GM23338 (cell line): ENCODE data around the gene NOX1. TPM values are rescaled to one million over a fixed set of nuclear protein-coding genes. Genes with fewer than 3 reads are reported as not detected.

Source experiments
- ATAC-seq: fragments of 200-7000 bp; cut with Tn5 transposase; 3 replicates; pipeline ENCODE4 v1.9.1; 2020
- DNase-seq: peaks from one replicate; pipeline ENCODE4 v3.0.0-alpha.2; 2015; ENCODE audit warnings: low spot score
- H2AFZ ChIP-seq: fragments of 200-600 bp; sonication (generic); 2 replicates; pipeline ENCODE4 v1.8.0; 2016; ENCODE audit warnings: antibody characterized with exemption, mild to moderate bottlenecking, moderate library complexity
- H3F3A ChIP-seq: fragments of 200-600 bp; sonication (generic); replicated peaks from 2 replicates; pipeline ENCODE4 v1.8.0; 2017; ENCODE audit warnings: antibody characterized with exemption, mixed run types, low read depth
- H3K27ac ChIP-seq: fragments of 200-600 bp; sonication (generic); 2 replicates; pipeline ENCODE4 v1.6.1; 2016; ENCODE audit warnings: low read depth
- H3K27me3 ChIP-seq: fragments of 200-600 bp; sonication (generic); 2 replicates; pipeline ENCODE4 v1.8.0; 2016; ENCODE audit warnings: mild to moderate bottlenecking, mixed run types, moderate library complexity; ENCODE audit not compliant: insufficient read depth
- H3K36me3 ChIP-seq: fragments of 200-600 bp; sonication (generic); 2 replicates; pipeline ENCODE4 v1.8.0; 2016; ENCODE audit warnings: mild to moderate bottlenecking; ENCODE audit not compliant: insufficient read depth
- H3K4me1 ChIP-seq: fragments of 200-600 bp; sonication (generic); 2 replicates; pipeline ENCODE4 v1.8.0; 2016; ENCODE audit warnings: mild to moderate bottlenecking, moderate library complexity; ENCODE audit not compliant: insufficient read depth
- H3K4me2 ChIP-seq: fragments of 200-600 bp; sonication (generic); 2 replicates; pipeline ENCODE4 v1.7.1; 2017; ENCODE audit warnings: mixed run types
- H3K4me3 ChIP-seq: fragments of 200-600 bp; sonication (generic); 2 replicates; pipeline ENCODE4 v1.6.1; 2016; ENCODE audit warnings: mixed run types
- H3K79me2 ChIP-seq: fragments of 200-600 bp; sonication (generic); replicated peaks from 2 replicates; pipeline ENCODE4 v1.8.0; 2017; ENCODE audit warnings: mild to moderate bottlenecking; ENCODE audit not compliant: insufficient read depth
- H3K9me2 ChIP-seq: fragments of 200-600 bp; sonication (generic); 2 replicates; pipeline ENCODE4 v1.8.0; 2017; ENCODE audit not compliant: insufficient read depth
- H4K20me1 ChIP-seq: fragments of 200-600 bp; sonication (generic); replicated peaks from 2 replicates; pipeline ENCODE4 v1.8.0; 2017; ENCODE audit warnings: mild to moderate bottlenecking; ENCODE audit not compliant: insufficient read depth
- H3K27ac Mint-ChIP-seq: 2 replicates; pipeline ENCODE4 v1.8.0; 2020; ENCODE audit warnings: inconsistent platforms, mild to moderate bottlenecking, moderate library complexity, mixed read lengths
- H3K27me3 Mint-ChIP-seq: 3 replicates; pipeline ENCODE4 v1.8.0; 2022; ENCODE audit warnings: low read depth, mild to moderate bottlenecking, moderate library complexity, mixed read lengths, inconsistent platforms; ENCODE audit not compliant: insufficient read depth, poor library complexity
- H3K36me3 Mint-ChIP-seq: 3 replicates; pipeline ENCODE4 v1.8.0; 2021; ENCODE audit warnings: low read depth, mild to moderate bottlenecking, inconsistent platforms, moderate library complexity, mixed read lengths
- H3K4me1 Mint-ChIP-seq: 3 replicates; pipeline ENCODE4 v1.8.0; 2020; ENCODE audit warnings: mild to moderate bottlenecking, inconsistent platforms, mixed read lengths
- H3K4me3 Mint-ChIP-seq: 3 replicates; pipeline ENCODE4 v1.8.0; 2021; ENCODE audit warnings: moderate library complexity, mild to moderate bottlenecking, inconsistent platforms, mixed read lengths
- H3K9me3 Mint-ChIP-seq: 3 replicates; pipeline ENCODE4 v1.8.0; 2020; ENCODE audit warnings: moderate library complexity, mild to moderate bottlenecking, inconsistent platforms, mixed read lengths
- CREB1 ChIP-seq: fragments of 250-450 bp; sonication (Bioruptor Pico); IDR thresholded peaks from 2 replicates; pipeline ENCODE4 v1.5.0; 2020; ENCODE audit warnings: low read depth, mild to moderate bottlenecking, moderate library complexity
- EZH2 ChIP-seq: fragments of 200-600 bp; sonication (generic); IDR thresholded peaks from one replicate; pipeline ENCODE4 v1.8.0; 2017; ENCODE audit warnings: antibody characterized with exemption, mild to moderate bottlenecking, low read depth; ENCODE audit not compliant: unreplicated experiment
- EZH2phosphoT487 ChIP-seq: fragments of 200-600 bp; sonication (generic); IDR thresholded peaks from one replicate; pipeline ENCODE4 v1.8.1; 2018; ENCODE audit warnings: antibody characterized with exemption; ENCODE audit not compliant: unreplicated experiment
- JUNB ChIP-seq: IDR thresholded peaks from one replicate; pipeline ENCODE4 v1.6.1; 2016; ENCODE audit warnings: antibody characterized with exemption; ENCODE audit not compliant: unreplicated experiment
- NANOG ChIP-seq: IDR thresholded peaks from 2 replicates; pipeline ENCODE4 v1.6.1; 2016; ENCODE audit warnings: antibody characterized with exemption, borderline replicate concordance
- POLR2AphosphoS5 ChIP-seq: IDR thresholded peaks from 2 replicates; pipeline ENCODE4 v1.6.1; 2016; ENCODE audit warnings: antibody characterized with exemption, low read depth
- STAT1 ChIP-seq: IDR thresholded peaks from one replicate; pipeline ENCODE4 v1.6.1; 2016; ENCODE audit warnings: antibody characterized with exemption; ENCODE audit not compliant: unreplicated experiment
- ZNF114 ChIP-seq: fragments of 250-450 bp; sonication (Bioruptor Pico); IDR thresholded peaks from 2 replicates; pipeline ENCODE4 v1.5.0; 2020; ENCODE audit warnings: mild to moderate bottlenecking, moderate library complexity
- ZNF331 ChIP-seq: fragments of 250-450 bp; sonication (Bioruptor Pico); IDR thresholded peaks from 2 replicates; pipeline ENCODE4 v1.5.0; 2020; ENCODE audit warnings: low read depth, mild to moderate bottlenecking, moderate library complexity
- polyA plus RNA-seq: library from polyadenylated mRNA; unstranded; fragments of >200 nt; fragmentation: Nextera tagmentation; extraction: Ambion mirVana; gene quantifications from 2 replicates; pipeline ENCODE4 v1.2.1, GENCODE V29; 2016
- total RNA-seq: library from RNA; depleted of rRNA; stranded (reverse); fragments of >200 nt; shearing (Covaris generic); gene quantifications from 2 replicates; pipeline ENCODE4 v1.2.3, GENCODE V29; 2014
- TF ChIP-seq, protein P1 (sequence below): IDR thresholded peaks from one replicate; pipeline ENCODE4 v1.6.1; 2018; ENCODE audit warnings: antibody characterized with exemption; ENCODE audit not compliant: unreplicated experiment
- TF ChIP-seq, protein P2 (sequence below): IDR thresholded peaks from 2 replicates; pipeline ENCODE4 v1.6.1; 2016; ENCODE audit warnings: antibody characterized with exemption
- TF ChIP-seq, protein P3 (sequence below), 2 experiments: fragments of 200-600 bp in 1 of 2; sonication (generic) in 1 of 2; conservative IDR thresholded peaks; 2 replicates each; pipeline versions ENCODE4 v1.5.1 to v1.6.1; 2016 to 2017; ENCODE audit warnings: antibody characterized with exemption in 2 of 2, low read depth in 2 of 2, mild to moderate bottlenecking in 2 of 2, moderate library complexity in 1 of 2
- TF ChIP-seq, protein P4 (sequence below): fragments of 250-450 bp; sonication (Bioruptor Pico); IDR thresholded peaks from 2 replicates; pipeline ENCODE4 v1.5.0; 2020; ENCODE audit warnings: mild to moderate bottlenecking, moderate library complexity

Gene NOX1
- total and polyA plus RNA-seq, 2 experiments from 2014 or later = 0.31 TPM; not detected in 1

DNA sequence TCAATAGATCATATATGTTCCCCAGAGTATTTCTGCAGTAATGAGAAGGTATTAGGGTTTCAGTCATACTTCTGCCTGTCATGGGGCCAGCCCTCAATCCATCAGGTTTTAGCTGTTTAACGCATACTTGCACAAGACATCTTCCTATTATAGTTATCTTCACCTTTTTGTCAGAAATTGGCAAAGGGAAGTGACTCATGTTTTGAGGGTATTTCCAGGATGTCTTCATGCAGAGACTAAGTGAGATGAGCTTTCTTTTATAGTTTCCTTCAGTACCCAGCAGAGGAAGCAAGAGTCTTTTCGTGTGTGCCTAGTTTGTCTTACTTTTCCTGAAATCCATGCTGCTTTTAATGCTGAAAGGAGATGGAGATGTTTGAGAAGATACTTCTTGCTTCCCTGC is 44.4 kb downstream of the NOX1 start:
- H3K4me3 Mint-ChIP-seq = no peak overlapping the region
- Histone ChIP-seq H3K9me2 (no peaks in the 10 kb centered on the region), H3K27ac (no peak overlapping the region), H3K27me3 (no peaks in the 10 kb centered on the region), H3K79me2 (no peaks in the 10 kb centered on the region), H2AFZ (no peak overlapping the region), H3K4me2 (no peak overlapping the region), H3K4me3 (no peak overlapping the region), H4K20me1 (no peaks in the 10 kb centered on the region), H3F3A (no peaks in the 10 kb centered on the region), H3K36me3 (peaks cover 28% of the 10 kb centered on the region), H3K4me1 (no peaks in the 10 kb centered on the region)
- no peaks in the 10 kb centered on the region for H3K27me3 Mint-ChIP-seq
- DNase-seq (no peak), ATAC-seq (no peak)
- H3K9me3 Mint-ChIP-seq = no peaks in the 10 kb centered on the region
- peaks cover 55% of the 10 kb centered on the region for H3K36me3 Mint-ChIP-seq
- no peak overlapping the region for H3K27ac Mint-ChIP-seq
- TF ChIP-seq, protein P1, sequence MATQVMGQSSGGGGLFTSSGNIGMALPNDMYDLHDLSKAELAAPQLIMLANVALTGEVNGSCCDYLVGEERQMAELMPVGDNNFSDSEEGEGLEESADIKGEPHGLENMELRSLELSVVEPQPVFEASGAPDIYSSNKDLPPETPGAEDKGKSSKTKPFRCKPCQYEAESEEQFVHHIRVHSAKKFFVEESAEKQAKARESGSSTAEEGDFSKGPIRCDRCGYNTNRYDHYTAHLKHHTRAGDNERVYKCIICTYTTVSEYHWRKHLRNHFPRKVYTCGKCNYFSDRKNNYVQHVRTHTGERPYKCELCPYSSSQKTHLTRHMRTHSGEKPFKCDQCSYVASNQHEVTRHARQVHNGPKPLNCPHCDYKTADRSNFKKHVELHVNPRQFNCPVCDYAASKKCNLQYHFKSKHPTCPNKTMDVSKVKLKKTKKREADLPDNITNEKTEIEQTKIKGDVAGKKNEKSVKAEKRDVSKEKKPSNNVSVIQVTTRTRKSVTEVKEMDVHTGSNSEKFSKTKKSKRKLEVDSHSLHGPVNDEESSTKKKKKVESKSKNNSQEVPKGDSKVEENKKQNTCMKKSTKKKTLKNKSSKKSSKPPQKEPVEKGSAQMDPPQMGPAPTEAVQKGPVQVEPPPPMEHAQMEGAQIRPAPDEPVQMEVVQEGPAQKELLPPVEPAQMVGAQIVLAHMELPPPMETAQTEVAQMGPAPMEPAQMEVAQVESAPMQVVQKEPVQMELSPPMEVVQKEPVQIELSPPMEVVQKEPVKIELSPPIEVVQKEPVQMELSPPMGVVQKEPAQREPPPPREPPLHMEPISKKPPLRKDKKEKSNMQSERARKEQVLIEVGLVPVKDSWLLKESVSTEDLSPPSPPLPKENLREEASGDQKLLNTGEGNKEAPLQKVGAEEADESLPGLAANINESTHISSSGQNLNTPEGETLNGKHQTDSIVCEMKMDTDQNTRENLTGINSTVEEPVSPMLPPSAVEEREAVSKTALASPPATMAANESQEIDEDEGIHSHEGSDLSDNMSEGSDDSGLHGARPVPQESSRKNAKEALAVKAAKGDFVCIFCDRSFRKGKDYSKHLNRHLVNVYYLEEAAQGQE = no peak
- TF ChIP-seq, protein P2, sequence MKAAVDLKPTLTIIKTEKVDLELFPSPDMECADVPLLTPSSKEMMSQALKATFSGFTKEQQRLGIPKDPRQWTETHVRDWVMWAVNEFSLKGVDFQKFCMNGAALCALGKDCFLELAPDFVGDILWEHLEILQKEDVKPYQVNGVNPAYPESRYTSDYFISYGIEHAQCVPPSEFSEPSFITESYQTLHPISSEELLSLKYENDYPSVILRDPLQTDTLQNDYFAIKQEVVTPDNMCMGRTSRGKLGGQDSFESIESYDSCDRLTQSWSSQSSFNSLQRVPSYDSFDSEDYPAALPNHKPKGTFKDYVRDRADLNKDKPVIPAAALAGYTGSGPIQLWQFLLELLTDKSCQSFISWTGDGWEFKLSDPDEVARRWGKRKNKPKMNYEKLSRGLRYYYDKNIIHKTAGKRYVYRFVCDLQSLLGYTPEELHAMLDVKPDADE = no peak
- TF ChIP-seq JUNB (no peak), EZH2 (no peak), STAT1 (no peak), POLR2AphosphoS5 (no peak), CREB1 (no peak), NANOG (no peak), ZNF114 (no peak), ZNF331 (CRISPR knock-in tag) (no peak), EZH2phosphoT487 (no peak)
- TF ChIP-seq, protein P3, sequence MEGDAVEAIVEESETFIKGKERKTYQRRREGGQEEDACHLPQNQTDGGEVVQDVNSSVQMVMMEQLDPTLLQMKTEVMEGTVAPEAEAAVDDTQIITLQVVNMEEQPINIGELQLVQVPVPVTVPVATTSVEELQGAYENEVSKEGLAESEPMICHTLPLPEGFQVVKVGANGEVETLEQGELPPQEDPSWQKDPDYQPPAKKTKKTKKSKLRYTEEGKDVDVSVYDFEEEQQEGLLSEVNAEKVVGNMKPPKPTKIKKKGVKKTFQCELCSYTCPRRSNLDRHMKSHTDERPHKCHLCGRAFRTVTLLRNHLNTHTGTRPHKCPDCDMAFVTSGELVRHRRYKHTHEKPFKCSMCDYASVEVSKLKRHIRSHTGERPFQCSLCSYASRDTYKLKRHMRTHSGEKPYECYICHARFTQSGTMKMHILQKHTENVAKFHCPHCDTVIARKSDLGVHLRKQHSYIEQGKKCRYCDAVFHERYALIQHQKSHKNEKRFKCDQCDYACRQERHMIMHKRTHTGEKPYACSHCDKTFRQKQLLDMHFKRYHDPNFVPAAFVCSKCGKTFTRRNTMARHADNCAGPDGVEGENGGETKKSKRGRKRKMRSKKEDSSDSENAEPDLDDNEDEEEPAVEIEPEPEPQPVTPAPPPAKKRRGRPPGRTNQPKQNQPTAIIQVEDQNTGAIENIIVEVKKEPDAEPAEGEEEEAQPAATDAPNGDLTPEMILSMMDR (conservative IDR thresholded peaks at IDR 0.05; ENCODE audit: low read depth in 2 of 2) = no peak
- TF ChIP-seq, protein P4, sequence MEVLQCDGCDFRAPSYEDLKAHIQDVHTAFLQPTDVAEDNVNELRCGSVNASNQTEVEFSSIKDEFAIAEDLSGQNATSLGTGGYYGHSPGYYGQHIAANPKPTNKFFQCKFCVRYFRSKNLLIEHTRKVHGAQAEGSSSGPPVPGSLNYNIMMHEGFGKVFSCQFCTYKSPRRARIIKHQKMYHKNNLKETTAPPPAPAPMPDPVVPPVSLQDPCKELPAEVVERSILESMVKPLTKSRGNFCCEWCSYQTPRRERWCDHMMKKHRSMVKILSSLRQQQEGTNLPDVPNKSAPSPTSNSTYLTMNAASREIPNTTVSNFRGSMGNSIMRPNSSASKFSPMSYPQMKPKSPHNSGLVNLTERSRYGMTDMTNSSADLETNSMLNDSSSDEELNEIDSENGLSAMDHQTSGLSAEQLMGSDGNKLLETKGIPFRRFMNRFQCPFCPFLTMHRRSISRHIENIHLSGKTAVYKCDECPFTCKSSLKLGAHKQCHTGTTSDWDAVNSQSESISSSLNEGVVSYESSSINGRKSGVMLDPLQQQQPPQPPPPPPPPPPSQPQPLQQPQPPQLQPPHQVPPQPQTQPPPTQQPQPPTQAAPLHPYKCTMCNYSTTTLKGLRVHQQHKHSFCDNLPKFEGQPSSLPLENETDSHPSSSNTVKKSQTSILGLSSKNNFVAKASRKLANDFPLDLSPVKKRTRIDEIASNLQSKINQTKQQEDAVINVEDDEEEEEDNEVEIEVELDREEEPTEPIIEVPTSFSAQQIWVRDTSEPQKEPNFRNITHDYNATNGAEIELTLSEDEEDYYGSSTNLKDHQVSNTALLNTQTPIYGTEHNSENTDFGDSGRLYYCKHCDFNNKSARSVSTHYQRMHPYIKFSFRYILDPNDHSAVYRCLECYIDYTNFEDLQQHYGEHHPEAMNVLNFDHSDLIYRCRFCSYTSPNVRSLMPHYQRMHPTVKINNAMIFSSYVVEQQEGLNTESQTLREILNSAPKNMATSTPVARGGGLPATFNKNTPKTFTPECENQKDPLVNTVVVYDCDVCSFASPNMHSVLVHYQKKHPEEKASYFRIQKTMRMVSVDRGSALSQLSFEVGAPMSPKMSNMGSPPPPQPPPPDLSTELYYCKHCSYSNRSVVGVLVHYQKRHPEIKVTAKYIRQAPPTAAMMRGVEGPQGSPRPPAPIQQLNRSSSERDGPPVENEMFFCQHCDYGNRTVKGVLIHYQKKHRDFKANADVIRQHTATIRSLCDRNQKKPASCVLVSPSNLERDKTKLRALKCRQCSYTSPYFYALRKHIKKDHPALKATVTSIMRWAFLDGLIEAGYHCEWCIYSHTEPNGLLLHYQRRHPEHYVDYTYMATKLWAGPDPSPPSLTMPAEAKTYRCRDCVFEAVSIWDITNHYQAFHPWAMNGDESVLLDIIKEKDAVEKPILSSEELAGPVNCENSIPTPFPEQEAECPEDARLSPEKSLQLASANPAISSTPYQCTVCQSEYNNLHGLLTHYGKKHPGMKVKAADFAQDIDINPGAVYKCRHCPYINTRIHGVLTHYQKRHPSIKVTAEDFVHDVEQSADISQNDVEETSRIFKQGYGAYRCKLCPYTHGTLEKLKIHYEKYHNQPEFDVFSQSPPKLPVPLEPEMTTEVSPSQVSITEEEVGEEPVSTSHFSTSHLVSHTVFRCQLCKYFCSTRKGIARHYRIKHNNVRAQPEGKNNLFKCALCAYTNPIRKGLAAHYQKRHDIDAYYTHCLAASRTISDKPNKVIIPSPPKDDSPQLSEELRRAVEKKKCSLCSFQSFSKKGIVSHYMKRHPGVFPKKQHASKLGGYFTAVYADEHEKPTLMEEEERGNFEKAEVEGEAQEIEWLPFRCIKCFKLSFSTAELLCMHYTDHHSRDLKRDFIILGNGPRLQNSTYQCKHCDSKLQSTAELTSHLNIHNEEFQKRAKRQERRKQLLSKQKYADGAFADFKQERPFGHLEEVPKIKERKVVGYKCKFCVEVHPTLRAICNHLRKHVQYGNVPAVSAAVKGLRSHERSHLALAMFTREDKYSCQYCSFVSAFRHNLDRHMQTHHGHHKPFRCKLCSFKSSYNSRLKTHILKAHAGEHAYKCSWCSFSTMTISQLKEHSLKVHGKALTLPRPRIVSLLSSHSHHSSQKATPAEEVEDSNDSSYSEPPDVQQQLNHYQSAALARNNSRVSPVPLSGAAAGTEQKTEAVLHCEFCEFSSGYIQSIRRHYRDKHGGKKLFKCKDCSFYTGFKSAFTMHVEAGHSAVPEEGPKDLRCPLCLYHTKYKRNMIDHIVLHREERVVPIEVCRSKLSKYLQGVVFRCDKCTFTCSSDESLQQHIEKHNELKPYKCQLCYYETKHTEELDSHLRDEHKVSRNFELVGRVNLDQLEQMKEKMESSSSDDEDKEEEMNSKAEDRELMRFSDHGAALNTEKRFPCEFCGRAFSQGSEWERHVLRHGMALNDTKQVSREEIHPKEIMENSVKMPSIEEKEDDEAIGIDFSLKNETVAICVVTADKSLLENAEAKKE (CRISPR knock-in tag) = no peak
- no peaks in the 10 kb centered on the region for H3K4me1 Mint-ChIP-seq
